NCI-H446 (cell line): ENCODE results near the gene TRMU.
"Not testable (repeated sequence)": the region's sequence is repeated elsewhere in the genome, so short reads cannot be mapped to it uniquely, and the experiment has no call there.

ENCODE experiments used
- DNase-seq, 2 experiments: peaks; one replicate each; lab custom pipeline; 2025; lab: John Stamatoyannopoulos, UW

Gene TRMU

GRCh38 chr22:46388647-46389046 lies 53.1 kb downstream of the TRMU start:
- no peak for DNase-seq

- no peak for DNase-seq
These were observed 53.6 kb downstream of the TRMU start for GRCh38 chr22:46389081-46389480.

GRCh38 chr22:46390105-46390651 lies 54.7 kb downstream of the TRMU start:
- DNase-seq = no peak

- peak; percentile 31 to 55 for DNase-seq
These were observed 55.3 kb downstream of the TRMU start for GRCh38 chr22:46390652-46391301.

GRCh38 chr22:46391486-46392136 lies 56.1 kb downstream of the TRMU start:
- DNase-seq = no peak

GRCh38 chr22:46392137-46392844 lies 56.8 kb downstream of the TRMU start:
- no peak for DNase-seq

GRCh38 chr22:46393873-46394272 lies 58.4 kb downstream of the TRMU start:
- no peak for DNase-seq

GRCh38 chr22:46394622-46395021 lies 59.1 kb downstream of the TRMU start:
- DNase-seq = no peak

- DNase-seq = no peak
These were observed 59.6 kb downstream of the TRMU start for GRCh38 chr22:46395145-46395544.

GRCh38 chr22:46397049-46397448 lies 61.5 kb downstream of the TRMU start:
- not testable (repeated sequence) for DNase-seq

- no peak for DNase-seq
These were observed 62.0 kb downstream of the TRMU start for GRCh38 chr22:46397514-46397913.

- DNase-seq = no peak
These were observed 62.4 kb downstream of the TRMU start for GRCh38 chr22:46397951-46398350.

GRCh38 chr22:46399251-46400024 lies 63.9 kb downstream of the TRMU start:
- DNase-seq = no peak

- DNase-seq = no peak
These were observed 65.9 kb downstream of the TRMU start for GRCh38 chr22:46401370-46401769.

GRCh38 chr22:46402505-46402904 lies 67.0 kb downstream of the TRMU start:
- DNase-seq = no peak

GRCh38 chr22:46403880-46404279 lies 68.4 kb downstream of the TRMU start:
- not testable (repeated sequence) for DNase-seq

GRCh38 chr22:46405901-46406300 lies 70.4 kb downstream of the TRMU start:
- DNase-seq = no peak

- no peak for DNase-seq
These were observed 70.8 kb downstream of the TRMU start for GRCh38 chr22:46406349-46406748.

- no peak for DNase-seq
These were observed 71.3 kb downstream of the TRMU start for GRCh38 chr22:46406791-46407190.
